D721Med (cell line): Measurements from ENCODE around the gene CCDC13.

Experiments used
- DNase-seq: peaks from one replicate; pipeline ENCODE4 v3.0.0; 2011; ENCODE audit warnings: low spot score; ENCODE audit not compliant: insufficient read length
- FAIRE-seq: peaks from 2 replicates; lab custom pipeline; 2011; peaks lifted over from hg19 to GRCh38; lab: Jason Lieb, UNC
- CTCF ChIP-seq: IDR thresholded peaks from 2 replicates; pipeline ENCODE4 v1.5.1; 2012; ENCODE audit warnings: mild to moderate bottlenecking, control low read depth; ENCODE audit not compliant: insufficient read depth; ENCODE audit errors: missing control alignments

Gene CCDC13

GRCh38 chr3:42729404-42730145, 43.5 kb downstream of the CCDC13 start:
- DNase-seq (no peak), FAIRE-seq (no peak)
- TF ChIP-seq CTCF: no peak

- no peak for TF ChIP-seq CTCF
- DNase-seq (no peak), FAIRE-seq (no peak)
Observed at GRCh38 chr3:42728668-42729364, 44.2 kb downstream of the CCDC13 start.

DNA sequence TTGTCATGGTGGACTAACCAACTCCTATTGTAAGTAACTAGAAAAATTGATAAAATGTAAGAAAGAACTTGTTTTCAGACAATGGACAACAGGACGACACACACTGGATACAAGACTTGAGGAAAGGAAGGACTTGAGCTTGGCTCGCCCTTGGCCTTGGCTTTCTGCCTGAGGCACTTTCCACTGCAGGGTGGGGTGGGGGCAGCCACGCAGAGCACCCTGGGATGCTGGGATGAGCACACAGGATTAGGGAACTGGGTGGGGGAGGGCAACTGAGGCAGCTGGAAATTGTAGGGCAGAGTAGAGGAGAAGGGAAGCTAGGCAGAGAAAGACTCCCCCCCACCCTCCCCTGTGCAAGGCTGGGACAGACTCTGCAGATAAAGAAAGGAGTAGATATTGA, 45.0 kb downstream of the CCDC13 start:
- FAIRE-seq (no peak), DNase-seq (no peak)
- no peak for TF ChIP-seq CTCF

DNA sequence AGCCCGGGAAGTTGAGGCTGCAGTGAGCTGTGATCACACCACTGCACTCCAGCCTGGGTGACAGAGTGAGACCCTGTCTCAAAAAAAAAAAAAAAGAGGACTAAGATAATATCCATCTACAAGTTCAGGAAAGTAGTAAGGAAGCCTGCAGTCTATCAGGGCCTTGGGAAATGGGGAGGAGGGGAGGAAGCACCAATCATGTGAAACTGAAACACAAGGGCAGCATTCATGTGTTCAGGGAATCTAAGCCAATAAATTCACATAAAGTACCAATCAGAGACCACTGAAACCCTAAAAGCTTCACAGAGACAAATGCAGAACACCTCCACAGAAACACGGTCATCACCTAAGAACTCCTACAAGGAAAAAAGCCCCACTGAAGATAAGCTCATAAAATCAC, 47.6 kb downstream of the CCDC13 start:
- TF ChIP-seq CTCF: no peak
- DNase-seq: no peak
- no peak for FAIRE-seq

GRCh38 chr3:42723219-42723618, 49.8 kb downstream of the CCDC13 start:
- TF ChIP-seq CTCF: no peak
- DNase-seq (no peak), FAIRE-seq (no peak)
